IMR-90 (cell line): ENCODE measurements around the gene VPS33B. TPM values are rescaled to one million over a fixed set of nuclear protein-coding genes. Genes with fewer than 3 reads are reported as not detected.

Source experiments
- ATAC-seq: fragments of 200-7000 bp; cut with Tn5 transposase; 2 replicates; pipeline ENCODE4 v1.9.1; 2020; ENCODE audit warnings: low read depth, mild to moderate bottlenecking, moderate library complexity
- BruUV-seq: library from RNA; stranded (reverse); fragments of 400-500 nt; replicated peaks from 2 replicates; lab custom pipeline; 2021; lab: Mats Ljungman, UMichigan
- CTCF ChIA-PET: fragments of 300-600 bp; formaldehyde crosslinking; extraction: SDS; loops from one replicate; lab custom pipeline; 2021; ENCODE audit warnings: antibody characterized with exemption; lab: Yijun Ruan, JAX
- POLR2A ChIA-PET: fragments of 300-600 bp; sonication (Branson Sonifier 250); formaldehyde crosslinking; loops from one replicate; lab custom pipeline; 2022; ENCODE audit warnings: antibody characterized with exemption; ENCODE audit not compliant: unreplicated experiment; lab: Charles Lee
- DNase-seq: peaks from one replicate; pipeline ENCODE4 v3.0.0; 2013
- H2AFZ ChIP-seq: replicated peaks from 2 replicates; pipeline ENCODE3; 2013; ENCODE audit warnings: low read length, mild to moderate bottlenecking; ENCODE audit not compliant: poor library complexity
- H2AK5ac ChIP-seq: 2 replicates; pipeline ENCODE4 v1.6.1; 2013; ENCODE audit warnings: low read depth, low read length, inconsistent platforms
- H2AK9ac ChIP-seq: replicated peaks from 2 replicates; pipeline ENCODE3; 2013; ENCODE audit warnings: mild to moderate bottlenecking, low read depth, low read length, moderate library complexity; ENCODE audit not compliant: poor library complexity
- H2BK120ac ChIP-seq: 2 replicates; pipeline ENCODE4 v1.6.1; 2013; ENCODE audit warnings: low read depth, low read length, inconsistent platforms
- H2BK15ac ChIP-seq: 3 replicates; pipeline ENCODE4 v1.6.1; 2013; ENCODE audit warnings: low read depth, low read length, inconsistent platforms
- H2BK20ac ChIP-seq: 2 replicates; pipeline ENCODE4 v1.6.1; 2013; ENCODE audit warnings: low read depth, mild to moderate bottlenecking, inconsistent platforms, low read length, moderate library complexity
- H2BK5ac ChIP-seq: 2 replicates; pipeline ENCODE4 v1.6.1; 2013; ENCODE audit warnings: mild to moderate bottlenecking, low read depth, low read length, inconsistent platforms; ENCODE audit not compliant: poor library complexity, severe bottlenecking
- H3K14ac ChIP-seq: replicated peaks from 2 replicates; pipeline ENCODE4 v1.6.1; 2013; ENCODE audit warnings: low read depth, low read length, inconsistent platforms
- H3K18ac ChIP-seq: 2 replicates; pipeline ENCODE4 v1.6.1; 2013; ENCODE audit warnings: low read depth, low read length, control low read depth
- H3K23ac ChIP-seq: 2 replicates; pipeline ENCODE4 v1.6.1; 2013; ENCODE audit warnings: low read depth, low read length, inconsistent platforms
- H3K27ac ChIP-seq: 2 replicates; pipeline ENCODE4 v1.5.1; 2013; ENCODE audit warnings: mild to moderate bottlenecking, control low read depth, low read length; ENCODE audit not compliant: insufficient read depth
- H3K27me3 ChIP-seq: 2 replicates; pipeline ENCODE4 v1.6.1; 2013; ENCODE audit warnings: low read length; ENCODE audit not compliant: control insufficient read depth, insufficient read depth
- H3K36me3 ChIP-seq: 2 replicates; pipeline ENCODE4 v1.6.1; 2013; ENCODE audit warnings: low read length, mixed read lengths; ENCODE audit not compliant: control insufficient read depth, insufficient read depth
- H3K4ac ChIP-seq: 2 replicates; pipeline ENCODE4 v1.6.1; 2013; ENCODE audit warnings: low read depth, low read length, inconsistent platforms
- H3K4me1 ChIP-seq: 2 replicates; pipeline ENCODE4 v1.6.1; 2013; ENCODE audit warnings: low read length, mixed read lengths; ENCODE audit not compliant: control insufficient read depth, insufficient read depth
- H3K4me2 ChIP-seq: 2 replicates; pipeline ENCODE4 v1.6.1; 2013; ENCODE audit warnings: low read depth, mild to moderate bottlenecking, control low read depth, low read length, moderate library complexity
- H3K4me3 ChIP-seq: 2 replicates; pipeline ENCODE4 v1.5.1; 2013; ENCODE audit warnings: low read depth, mild to moderate bottlenecking, control low read depth, low read length, moderate library complexity; ENCODE audit not compliant: insufficient read depth
- H3K56ac ChIP-seq: 2 replicates; pipeline ENCODE4 v1.6.1; 2013; ENCODE audit warnings: low read length, inconsistent platforms; ENCODE audit not compliant: insufficient read depth; ENCODE audit errors: extremely low read depth
- H3K79me1 ChIP-seq, 2 experiments: 2 replicates each; pipeline ENCODE4 v1.6.1; 2013; ENCODE audit warnings: low read length in 2 of 2, inconsistent platforms in 1 of 2, low read depth in 1 of 2
- H3K9ac ChIP-seq: 2 replicates; pipeline ENCODE4 v1.6.1; 2013; ENCODE audit warnings: low read depth, low read length, control low read depth
- H3K9me1 ChIP-seq: 2 replicates; pipeline ENCODE4 v1.6.1; 2013; ENCODE audit warnings: low read length, inconsistent platforms; ENCODE audit not compliant: insufficient read depth
- H3K9me3 ChIP-seq: 2 replicates; pipeline ENCODE4 v1.6.1; 2013; ENCODE audit warnings: low read length; ENCODE audit not compliant: control insufficient read depth, insufficient read depth
- H4K20me1 ChIP-seq: 2 replicates; pipeline ENCODE4 v1.6.1; 2013; ENCODE audit warnings: low read length, inconsistent platforms; ENCODE audit not compliant: insufficient read depth
- H4K5ac ChIP-seq: 2 replicates; pipeline ENCODE4 v1.6.1; 2013; ENCODE audit warnings: mild to moderate bottlenecking, low read depth, low read length, control low read depth
- H4K8ac ChIP-seq, 2 experiments: 2 replicates each; pipeline ENCODE4 v1.6.1; 2013; ENCODE audit warnings: low read depth in 2 of 2, low read length in 2 of 2, control low read depth in 1 of 2, inconsistent platforms in 1 of 2
- H4K91ac ChIP-seq: 2 replicates; pipeline ENCODE4 v1.6.1; 2013; ENCODE audit warnings: low read depth, low read length, inconsistent platforms; ENCODE audit not compliant: insufficient read depth
- BHLHE40 ChIP-seq: fragments of 150-350 bp; IDR thresholded peaks from 2 replicates; pipeline ENCODE4 v1.6.1; 2016; ENCODE audit warnings: mild to moderate bottlenecking, low read depth, low read length
- CEBPB ChIP-seq: IDR thresholded peaks from 2 replicates; pipeline ENCODE4 v1.6.1; 2012; ENCODE audit warnings: low read depth, low read length, improper control_type of control experiment
- CHD1 ChIP-seq: IDR thresholded peaks from 2 replicates; pipeline ENCODE4 v1.6.1; 2012; ENCODE audit warnings: low read depth, low read length, improper control_type of control experiment
- CTCF ChIP-seq: conservative IDR thresholded peaks from 2 replicates; pipeline ENCODE4 v1.5.1; 2012; ENCODE audit warnings: mild to moderate bottlenecking, low read depth, low read length, improper control_type of control experiment
- ELK1 ChIP-seq: fragments of 150-350 bp; IDR thresholded peaks from 2 replicates; pipeline ENCODE4 v1.6.1; 2016; ENCODE audit warnings: low read depth, mild to moderate bottlenecking, low read length, moderate library complexity, borderline replicate concordance
- MAFK ChIP-seq: IDR thresholded peaks from 2 replicates; pipeline ENCODE4 v1.6.1; 2012; ENCODE audit warnings: low read depth, low read length, improper control_type of control experiment
- MAZ ChIP-seq: IDR thresholded peaks from 2 replicates; pipeline ENCODE4 v1.6.1; 2012; ENCODE audit warnings: low read depth, mild to moderate bottlenecking, low read length, improper control_type of control experiment, moderate library complexity, borderline replicate concordance
- MXI1 ChIP-seq: IDR thresholded peaks from 2 replicates; pipeline ENCODE4 v1.6.1; 2012; ENCODE audit warnings: low read depth, mild to moderate bottlenecking, low read length, moderate library complexity, borderline replicate concordance
- NFE2L2 ChIP-seq: fragments of 150-350 bp; IDR thresholded peaks from 2 replicates; pipeline ENCODE4 v1.6.1; 2016; ENCODE audit warnings: low read depth, mild to moderate bottlenecking, low read length
- POLR2A ChIP-seq: IDR thresholded peaks from 2 replicates; pipeline ENCODE4 v1.6.1; 2012; ENCODE audit warnings: mild to moderate bottlenecking, low read depth, low read length
- RAD21 ChIP-seq: IDR thresholded peaks from 2 replicates; pipeline ENCODE4 v1.6.1; 2012; ENCODE audit warnings: low read length, improper control_type of control experiment
- RCOR1 ChIP-seq: IDR thresholded peaks from 2 replicates; pipeline ENCODE4 v1.6.1; 2012; ENCODE audit warnings: mild to moderate bottlenecking, low read length, improper control_type of control experiment; ENCODE audit not compliant: insufficient replicate concordance
- RFX5 ChIP-seq: IDR thresholded peaks from 2 replicates; pipeline ENCODE4 v1.8.0; 2012; ENCODE audit warnings: low read depth, mild to moderate bottlenecking, low read length, moderate library complexity
- SMC3 ChIP-seq: fragments of 150-350 bp; IDR thresholded peaks from 2 replicates; pipeline ENCODE4 v1.6.1; 2016; ENCODE audit warnings: low read depth, mild to moderate bottlenecking, antibody characterized with exemption, low read length, moderate library complexity
- WGBS, 2 experiments: methylation state at CpG; one replicate each; pipeline versions ENCODE4 v1.1.5 to v1.1.7; 2013; ENCODE audit warnings: missing lambda C conversion rate in 2 of 2; ENCODE audit not compliant: insufficient read length in 1 of 2; ENCODE audit errors: extremely low coverage in 2 of 2; 5-methylcytosine and 5-hydroxymethylcytosine counted together
- dilution Hi-C: fragments of 300-500 bp; cut with HindIII; formaldehyde crosslinking; loops from one replicate; pipeline ENCODE4 v1.14.3; 2018; ENCODE audit warnings: low sequenced_read_pairs; ENCODE audit not compliant: unreplicated experiment
- in situ Hi-C: fragments of 300-500 bp; cut with MboI; formaldehyde crosslinking; loops from 3 replicates; pipeline ENCODE4 v1.14.3; 2019; ENCODE audit warnings: low sequenced_read_pairs, inconsistent platforms, mixed read lengths
- intact Hi-C: fragments of 100-400 bp; cut with micrococcal nuclease; formaldehyde crosslinking; loops from 2 replicates; pipeline ENCODE4 v1.10.0; 2022
- polyA plus RNA-seq, 3 experiments: library from polyadenylated mRNA; depleted of rRNA; stranded (reverse); fragments of >200 nt; gene quantifications; 2 replicates each; pipeline ENCODE4 v1.2.3, GENCODE V29; 2012; ENCODE audit warnings: low replicate concordance in 1 of 3
- total RNA-seq: library from RNA; depleted of rRNA; stranded (reverse); fragments of >200 nt; gene quantifications from 2 replicates; pipeline ENCODE4 v1.2.3, GENCODE V29; 2012
- TF ChIP-seq, protein P1 (sequence below): fragments of 150-350 bp; IDR thresholded peaks from 2 replicates; pipeline ENCODE4 v1.6.1; 2017; ENCODE audit warnings: mild to moderate bottlenecking, antibody characterized with exemption, low read length, low read depth

The VPS33B gene
- total and polyA plus RNA-seq, 2 of the 4 experiments (the other 2 are of a cell fraction), result 9.0 to 11.3 TPM

GRCh38 chr15:90987561-90988141 lies 34.7 kb downstream of the VPS33B start:
- H3K27ac ChIP-seq, result no peak overlapping the region; the same call in 1 of the 2 replicates
- BruUV-seq, result no TSS peak
- TF ChIP-seq POLR2A (no peak), MXI1 (no peak), BHLHE40 (no peak), MAFK (no peak), MAZ (no peak), CEBPB (no peak), ELK1 (no peak), RFX5 (no peak), SMC3 (no peak), CHD1 (no peak), CTCF (no peak), RCOR1 (no peak), RAD21 (no peak), NFE2L2 (no peak)
- TF ChIP-seq, protein P1, sequence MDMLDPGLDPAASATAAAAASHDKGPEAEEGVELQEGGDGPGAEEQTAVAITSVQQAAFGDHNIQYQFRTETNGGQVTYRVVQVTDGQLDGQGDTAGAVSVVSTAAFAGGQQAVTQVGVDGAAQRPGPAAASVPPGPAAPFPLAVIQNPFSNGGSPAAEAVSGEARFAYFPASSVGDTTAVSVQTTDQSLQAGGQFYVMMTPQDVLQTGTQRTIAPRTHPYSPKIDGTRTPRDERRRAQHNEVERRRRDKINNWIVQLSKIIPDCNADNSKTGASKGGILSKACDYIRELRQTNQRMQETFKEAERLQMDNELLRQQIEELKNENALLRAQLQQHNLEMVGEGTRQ, result no peak

More at GRCh38 chr15:90987561-90988141, 34.7 kb downstream of the VPS33B start:
- DNase-seq (no peak), ATAC-seq (no peak)
- Histone ChIP-seq H3K79me1 (peaks cover 19 to 36% of the 10 kb centered on the region in 2 experiments), H3K36me3 (no peaks in the 10 kb centered on the region; the same call in 1 of the 2 replicates), H3K4me1 (peaks cover 9% of the 10 kb centered on the region), H2BK15ac (no peak overlapping the region; the same call in 2 of the 3 replicates), H2AK5ac (no peak overlapping the region), H2BK5ac (no peak overlapping the region), H2AFZ (peak overlapping the region; percentile 5), H4K8ac (peak overlapping the region in 1 of 2 experiments; percentile 66; a peak in 3 of 4 replicates), H3K9me3 (no peaks in the 10 kb centered on the region), H3K4ac (peak overlapping the region; percentile 49; the same call in 1 of the 2 replicates), H3K27me3 (no peaks in the 10 kb centered on the region), H3K9ac (no peak overlapping the region), H3K23ac (peak overlapping the region; percentile 17; the same call in 1 of the 2 replicates), H3K4me2 (peak overlapping the region; percentile 68), H3K9me1 (peaks cover 3% of the 10 kb centered on the region; the same call in 1 of the 2 replicates), H4K20me1 (peaks cover 5% of the 10 kb centered on the region; the same call in 1 of the 2 replicates), H3K18ac (no peak overlapping the region), H2BK20ac (no peak overlapping the region), H2BK120ac (peak overlapping the region; percentile 1; the same call in 1 of the 2 replicates), H3K4me3 (no peak overlapping the region), H4K5ac (peak overlapping the region; percentile 67), H3K56ac (no peak overlapping the region), H3K14ac (peak overlapping the region; percentile 34; the same call in 1 of the 2 replicates), H4K91ac (no peak overlapping the region), H2AK9ac (no peak overlapping the region)
- ChIA-PET CTCF (interaction anchor here (1.6 kb wide), 1 partner anchor 31 kb away, joined by 6 read pairs; no protein-coding TSS in a partner anchor), POLR2A (no interaction called here)
- in situ Hi-C loops (loop anchor here (25.0 kb wide), 2 partner anchors 1825 to 2000 kb away; no protein-coding TSS in a partner anchor), dilution Hi-C loops (no loop called here), intact Hi-C loops (no loop called here)
- WGBS, 2 experiments, result 73% methylated on average over 3 of the region's 7 CpGs; no CpG with 5 or more reads in 1 of the 2 experiments
